Epithelial cell of proximal tubule (primary cell): Measurements from ENCODE around the gene SLC37A1. TPM values are rescaled to one million over a fixed set of nuclear protein-coding genes. Genes with fewer than 3 reads are reported as not detected.
A peak's percentile ranks its signal among the peaks of the same experiment; 100 is the strongest.
"Not testable (repeated sequence)": the region's sequence is repeated elsewhere in the genome, so short reads cannot be mapped to it uniquely, and the experiment has no call there.

Experiments used
- DNase-seq: peaks from one replicate; pipeline ENCODE4 v3.0.0-alpha.2; 2011; ENCODE audit warnings: low read depth
- H3K4me3 ChIP-seq: 2 replicates; pipeline ENCODE4 v1.5.1; 2011; ENCODE audit warnings: low read depth, mild to moderate bottlenecking, low read length
- CTCF ChIP-seq: conservative IDR thresholded peaks from 2 replicates; pipeline ENCODE4 v1.5.1; 2012; ENCODE audit warnings: low read depth, mild to moderate bottlenecking, low read length
- total RNA-seq: library from RNA; depleted of rRNA; stranded (reverse); fragments of >200 nt; gene quantifications from 2 replicates; pipeline ENCODE4 v1.2.3, GENCODE V29; 2015

SLC37A1 gene
- total RNA-seq, 1 donor from 2014 or later: 16.4 TPM

- TF ChIP-seq CTCF: no peak
- no peak for DNase-seq
- no peak overlapping the region for H3K4me3 ChIP-seq
Observed at GRCh38 chr21:42623694-42624093, 110.0 kb downstream of the SLC37A1 start.

- no peak overlapping the region for H3K4me3 ChIP-seq
- peak; percentile 90 for DNase-seq
- TF ChIP-seq CTCF: no peak
Observed at GRCh38 chr21:42624095-42624790, 110.6 kb downstream of the SLC37A1 start.

GRCh38 chr21:42624936-42625335 lies 111.3 kb downstream of the SLC37A1 start:
- H3K4me3 ChIP-seq: no peak overlapping the region
- no peak for TF ChIP-seq CTCF
- no peak for DNase-seq

GRCh38 chr21:42626171-42626570 lies 112.5 kb downstream of the SLC37A1 start:
- no peak for TF ChIP-seq CTCF
- H3K4me3 ChIP-seq: no peak overlapping the region

GRCh38 chr21:42627527-42628289 lies 114.1 kb downstream of the SLC37A1 start:
- no peak for TF ChIP-seq CTCF
- H3K4me3 ChIP-seq: no peak overlapping the region
- no peak for DNase-seq

More at GRCh38 chr21:42626171-42626570, 112.5 kb downstream of the SLC37A1 start:
- no peak for DNase-seq

GRCh38 chr21:42628466-42629061 lies 114.9 kb downstream of the SLC37A1 start:
- H3K4me3 ChIP-seq, DNase-seq: not testable (repeated sequence)

GRCh38 chr21:42629933-42630589 lies 116.4 kb downstream of the SLC37A1 start:
- no peak for TF ChIP-seq CTCF
- H3K4me3 ChIP-seq: no peak overlapping the region
- no peak for DNase-seq
